HL-60 (cell line): ENCODE measurements around the gene WRAP73.

Source experiments
- REST ChIP-seq: IDR thresholded peaks from 2 replicates; pipeline ENCODE4 v1.6.1; 2012; ENCODE audit warnings: low read depth; ENCODE audit not compliant: insufficient replicate concordance
- SPI1 ChIP-seq: IDR thresholded peaks from 2 replicates; pipeline ENCODE4 v1.6.1; 2012; ENCODE audit warnings: low read depth, mild to moderate bottlenecking, borderline replicate concordance
- TF ChIP-seq, protein P1 (sequence below): IDR thresholded peaks from one replicate; pipeline ENCODE4 v1.5.1; 2011; ENCODE audit warnings: low read length, control low read depth, inconsistent platforms; ENCODE audit not compliant: insufficient read depth

DNA sequence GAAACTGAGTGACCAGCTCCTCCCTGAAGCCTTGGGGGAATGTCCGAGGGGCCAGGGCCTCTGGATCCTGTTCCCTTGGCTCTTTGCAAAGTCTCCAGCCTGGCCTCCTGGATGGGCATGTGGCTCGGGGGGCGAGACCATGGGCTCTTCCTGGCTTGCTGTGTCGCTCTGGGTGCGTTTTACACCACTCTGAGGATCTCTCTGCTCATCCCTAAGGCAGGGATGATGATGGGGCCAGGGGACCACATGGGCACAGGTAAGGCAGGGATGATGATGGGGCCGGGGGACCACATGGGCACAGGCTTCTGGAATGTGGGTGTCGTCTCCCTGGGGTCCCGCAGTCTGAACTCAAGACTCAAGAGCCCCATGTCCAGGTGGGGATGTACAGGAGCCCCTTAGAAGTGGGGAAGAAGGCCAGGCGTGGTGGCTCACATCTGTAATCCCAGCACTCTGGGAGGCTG is 20.1 kb upstream of the WRAP73 start:
- TF ChIP-seq, protein P1, sequence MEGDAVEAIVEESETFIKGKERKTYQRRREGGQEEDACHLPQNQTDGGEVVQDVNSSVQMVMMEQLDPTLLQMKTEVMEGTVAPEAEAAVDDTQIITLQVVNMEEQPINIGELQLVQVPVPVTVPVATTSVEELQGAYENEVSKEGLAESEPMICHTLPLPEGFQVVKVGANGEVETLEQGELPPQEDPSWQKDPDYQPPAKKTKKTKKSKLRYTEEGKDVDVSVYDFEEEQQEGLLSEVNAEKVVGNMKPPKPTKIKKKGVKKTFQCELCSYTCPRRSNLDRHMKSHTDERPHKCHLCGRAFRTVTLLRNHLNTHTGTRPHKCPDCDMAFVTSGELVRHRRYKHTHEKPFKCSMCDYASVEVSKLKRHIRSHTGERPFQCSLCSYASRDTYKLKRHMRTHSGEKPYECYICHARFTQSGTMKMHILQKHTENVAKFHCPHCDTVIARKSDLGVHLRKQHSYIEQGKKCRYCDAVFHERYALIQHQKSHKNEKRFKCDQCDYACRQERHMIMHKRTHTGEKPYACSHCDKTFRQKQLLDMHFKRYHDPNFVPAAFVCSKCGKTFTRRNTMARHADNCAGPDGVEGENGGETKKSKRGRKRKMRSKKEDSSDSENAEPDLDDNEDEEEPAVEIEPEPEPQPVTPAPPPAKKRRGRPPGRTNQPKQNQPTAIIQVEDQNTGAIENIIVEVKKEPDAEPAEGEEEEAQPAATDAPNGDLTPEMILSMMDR = no peak
- TF ChIP-seq SPI1 (no peak), REST (no peak)
